ENCODE data around the gene DEFB113.

The DEFB113 gene

GRCh38 chr6:49919935-49920644 is 49.3 kb downstream of the DEFB113 start:
- no peaks in the 10 kb centered on the region for H3K9me2 ChIP-seq (replicated peaks; ENCODE audit: low read depth, low read length)
- no peak overlapping the region for H3K9ac ChIP-seq (ENCODE audit: low read depth, low read length, poor library complexity, severe bottlenecking)
- no peak for TF ChIP-seq EZH2phosphoT487 (IDR thresholded peaks at IDR 0.05; ENCODE audit: borderline replicate concordance)
- no peak for TF ChIP-seq CTCF (conservative IDR thresholded peaks at IDR 0.05; ENCODE audit: low read length)
- no peaks in the 10 kb centered on the region for H4K20me1 ChIP-seq (ENCODE audit: insufficient read depth, low read length, poor library complexity, severe bottlenecking)
- no peaks in the 10 kb centered on the region for H3F3A ChIP-seq (ENCODE audit: low read depth)
- no peaks in the 10 kb centered on the region for H3K9me3 ChIP-seq (ENCODE audit: insufficient read depth, low read depth, low read length)
- H3K36me3 ChIP-seq (ENCODE audit: insufficient read depth, low read length) = no peaks in the 10 kb centered on the region
- no peak overlapping the region for H2AFZ ChIP-seq (ENCODE audit: low read length)
- no peaks in the 10 kb centered on the region for H3K4me1 ChIP-seq (ENCODE audit: insufficient read depth, low read length, poor library complexity, severe bottlenecking)
- no peaks in the 10 kb centered on the region for H3K79me2 ChIP-seq (ENCODE audit: insufficient read depth, low read length)
- H3K27me3 ChIP-seq (ENCODE audit: insufficient read depth, low read length, poor library complexity, severe bottlenecking) = no peaks in the 10 kb centered on the region
- H3K4me3 ChIP-seq (ENCODE audit: low read length, poor library complexity, severe bottlenecking) = no peak overlapping the region
- H3K4me2 ChIP-seq (ENCODE audit: low read depth, low read length, poor library complexity, severe bottlenecking) = no peak overlapping the region

- Histone ChIP-seq H3K4me1 (ENCODE audit: insufficient read depth, low read length, poor library complexity, severe bottlenecking) (no peaks in the 10 kb centered on the region), H3K9ac (ENCODE audit: low read depth, low read length, poor library complexity, severe bottlenecking) (no peak overlapping the region), H3K27me3 (ENCODE audit: insufficient read depth, low read length, poor library complexity, severe bottlenecking) (no peaks in the 10 kb centered on the region), H3K9me2 (replicated peaks; ENCODE audit: low read depth, low read length) (no peaks in the 10 kb centered on the region), H3K9me3 (ENCODE audit: insufficient read depth, low read depth, low read length) (no peaks in the 10 kb centered on the region), H3K36me3 (ENCODE audit: insufficient read depth, low read length) (no peaks in the 10 kb centered on the region), H2AFZ (ENCODE audit: low read length) (no peak overlapping the region), H3F3A (ENCODE audit: low read depth) (no peaks in the 10 kb centered on the region), H4K20me1 (ENCODE audit: insufficient read depth, low read length, poor library complexity, severe bottlenecking) (no peaks in the 10 kb centered on the region), H3K4me2 (ENCODE audit: low read depth, low read length, poor library complexity, severe bottlenecking) (no peak overlapping the region), H3K79me2 (ENCODE audit: insufficient read depth, low read length) (no peaks in the 10 kb centered on the region), H3K4me3 (ENCODE audit: low read length, poor library complexity, severe bottlenecking) (no peak overlapping the region)
- TF ChIP-seq CTCF (conservative IDR thresholded peaks at IDR 0.05; ENCODE audit: low read length) = no peak
- TF ChIP-seq EZH2phosphoT487 (IDR thresholded peaks at IDR 0.05; ENCODE audit: borderline replicate concordance) = no peak
Observed at GRCh38 chr6:49919261-49919660, 50.2 kb downstream of the DEFB113 start.

- Histone ChIP-seq H4K20me1 (ENCODE audit: insufficient read depth, low read length, poor library complexity, severe bottlenecking) (no peaks in the 10 kb centered on the region), H3K9ac (ENCODE audit: low read depth, low read length, poor library complexity, severe bottlenecking) (no peak overlapping the region), H3K9me2 (replicated peaks; ENCODE audit: low read depth, low read length) (no peaks in the 10 kb centered on the region), H3K36me3 (ENCODE audit: insufficient read depth, low read length) (no peaks in the 10 kb centered on the region), H3K4me3 (ENCODE audit: low read length, poor library complexity, severe bottlenecking) (no peak overlapping the region), H3K4me1 (ENCODE audit: insufficient read depth, low read length, poor library complexity, severe bottlenecking) (no peaks in the 10 kb centered on the region), H3F3A (ENCODE audit: low read depth) (no peaks in the 10 kb centered on the region), H3K27me3 (ENCODE audit: insufficient read depth, low read length, poor library complexity, severe bottlenecking) (no peaks in the 10 kb centered on the region), H3K4me2 (ENCODE audit: low read depth, low read length, poor library complexity, severe bottlenecking) (no peak overlapping the region), H3K79me2 (ENCODE audit: insufficient read depth, low read length) (no peaks in the 10 kb centered on the region), H3K9me3 (ENCODE audit: insufficient read depth, low read depth, low read length) (no peaks in the 10 kb centered on the region), H2AFZ (ENCODE audit: low read length) (no peak overlapping the region)
- TF ChIP-seq EZH2phosphoT487 (IDR thresholded peaks at IDR 0.05; ENCODE audit: borderline replicate concordance) (no peak), CTCF (conservative IDR thresholded peaks at IDR 0.05; ENCODE audit: low read length) (no peak)
Observed at GRCh38 chr6:49918787-49919186, 50.6 kb downstream of the DEFB113 start.

Measured in Loucy (cell line).